Measurements from ENCODE around the gene PCSK5. TPM values are rescaled to one million over a fixed set of nuclear protein-coding genes. Genes with fewer than 3 reads are reported as not detected.
A peak's percentile ranks its signal among the peaks of the same experiment; 100 is the strongest.

The PCSK5 gene
- total RNA-seq, 8 experiments from 2014 or later: 1.8 to 21.4 (median 4.9) TPM

DNA sequence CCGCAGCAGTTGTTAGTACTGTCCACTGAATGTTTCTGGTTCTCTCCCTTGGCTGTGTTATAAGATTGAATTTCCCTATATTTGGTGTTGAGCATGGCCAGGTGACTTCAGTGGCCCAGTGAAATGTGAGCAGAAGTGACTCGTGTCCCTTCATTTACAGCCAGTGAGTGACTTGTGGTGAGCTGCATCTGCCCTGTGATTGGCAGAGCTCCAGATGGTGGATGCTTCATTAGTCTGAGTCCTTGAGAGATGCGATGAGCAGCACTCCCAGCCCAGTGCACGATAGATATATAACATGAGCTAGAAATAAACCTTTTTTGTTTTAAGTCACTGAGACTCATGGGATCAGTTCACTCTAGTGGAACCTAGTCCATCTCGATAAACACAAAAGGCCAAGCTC, 19.3 kb downstream of the PCSK5 start:
- WGBS, 10 experiments: 33 to 97% (median 83%) methylated on average over 1 to 5 of the region's 5 CpGs; no CpG with 5 or more reads in 2 of the 10 experiments
- peak in 2 of 8 experiments; percentile 20 to 46 for ATAC-seq (replicated peaks in 6 of 8)
- in situ Hi-C loops (cut with MboI; ENCODE audit: low pct_unique_long_range_greater_than_20kb in 2 of 9, low sequenced_read_pairs in 9 of 9, unreplicated experiment in 9 of 9): no loop called here
- Histone ChIP-seq H3K4me3 (no peak overlapping the region), H3K27ac (no peak overlapping the region), H3K4me1 (replicated peaks in 1 of 2) (no peaks in the 10 kb centered on the region)

DNA sequence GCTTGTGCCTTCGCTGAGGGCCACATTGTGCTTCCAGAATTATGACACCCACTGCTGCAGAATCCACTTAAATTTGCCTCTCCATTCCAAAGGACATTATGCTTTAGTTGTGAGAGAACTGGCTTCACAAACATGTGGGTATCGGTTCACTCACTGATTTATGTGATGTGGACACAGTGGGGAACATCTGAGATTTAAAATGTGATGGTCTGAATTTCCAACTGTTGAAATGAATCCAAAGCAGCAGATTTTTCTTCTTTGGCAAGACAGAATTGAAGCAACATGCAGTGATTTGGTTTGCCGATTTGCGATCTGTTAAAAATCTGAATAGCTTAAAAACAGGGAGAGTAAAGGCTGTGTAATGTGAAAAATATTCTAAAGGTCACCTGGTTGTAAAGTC, 20.3 kb downstream of the PCSK5 start:
- Histone ChIP-seq H3K4me1 (replicated peaks in 1 of 2) (no peaks in the 10 kb centered on the region), H3K27ac (no peak overlapping the region), H3K4me3 (no peak overlapping the region)
- WGBS, 10 experiments: 7 to 90% (median 73%) methylated on average over 1 to 4 of the region's 4 CpGs; no CpG with 5 or more reads in 1 of the 10 experiments
- in situ Hi-C loops (cut with MboI; ENCODE audit: low pct_unique_long_range_greater_than_20kb in 2 of 9, low sequenced_read_pairs in 9 of 9, unreplicated experiment in 9 of 9): no loop called here
- no peak for ATAC-seq (replicated peaks in 6 of 8)

DNA sequence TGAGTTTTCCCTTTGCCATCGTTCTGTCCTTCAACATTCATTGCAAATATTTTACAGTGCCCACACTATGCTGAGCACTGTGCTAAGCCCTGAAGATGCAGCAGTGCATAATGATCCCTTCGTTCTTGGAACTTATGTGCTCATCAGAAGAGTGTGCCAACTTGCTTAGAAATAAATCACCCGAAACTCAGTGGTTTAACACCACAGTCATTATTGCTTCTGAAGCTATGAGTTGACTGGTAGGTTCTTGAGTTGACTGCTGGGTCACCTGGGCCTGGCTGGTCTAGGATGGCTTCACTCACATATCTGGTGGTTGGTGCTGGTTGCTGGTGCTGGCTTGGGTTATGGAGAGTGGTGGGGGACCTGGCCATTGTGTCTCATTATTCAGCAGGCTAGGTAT, 20.9 kb downstream of the PCSK5 start:
- Histone ChIP-seq H3K4me3 (no peak overlapping the region), H3K27ac (no peak overlapping the region), H3K4me1 (replicated peaks in 1 of 2) (no peaks in the 10 kb centered on the region)
- no peak for ATAC-seq (replicated peaks in 6 of 8)
- in situ Hi-C loops (cut with MboI; ENCODE audit: low pct_unique_long_range_greater_than_20kb in 2 of 9, low sequenced_read_pairs in 9 of 9, unreplicated experiment in 9 of 9): no loop called here
- WGBS, 10 experiments: 45 to 100% (median 82%) methylated on average over 1 to 3 of the region's 3 CpGs; no CpG with 5 or more reads in 1 of the 10 experiments

DNA sequence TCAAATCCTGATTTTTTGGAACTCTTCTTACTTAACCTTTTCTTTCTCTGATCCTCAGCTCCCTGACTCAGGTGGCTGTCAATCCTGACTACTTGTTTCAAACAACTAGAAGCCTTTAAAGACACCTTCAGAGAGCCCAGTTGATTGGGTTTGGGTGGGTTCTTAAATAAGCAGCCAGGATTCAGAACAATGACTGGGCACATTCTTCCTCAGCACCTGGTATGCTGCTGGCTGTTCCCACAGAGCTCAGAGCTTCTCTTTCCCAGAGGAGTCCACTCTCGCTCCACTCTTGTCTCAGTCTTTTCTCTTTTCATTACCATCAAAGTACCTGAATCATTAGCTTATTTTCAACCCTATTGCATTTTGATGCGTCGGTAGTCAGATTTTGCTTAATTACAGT, 22.5 kb downstream of the PCSK5 start:
- Histone ChIP-seq H3K27ac (no peak overlapping the region), H3K4me1 (replicated peaks in 1 of 2) (no peaks in the 10 kb centered on the region), H3K4me3 (no peak overlapping the region)
- in situ Hi-C loops (cut with MboI; ENCODE audit: low pct_unique_long_range_greater_than_20kb in 2 of 9, low sequenced_read_pairs in 9 of 9, unreplicated experiment in 9 of 9): no loop called here
- ATAC-seq (replicated peaks in 6 of 8): no peak
- 90 to 100% (median 96%) methylated on average over 1 to 3 of the region's 3 CpGs; no CpG with 5 or more reads in 3 of the 10 experiments for WGBS, 10 experiments

DNA sequence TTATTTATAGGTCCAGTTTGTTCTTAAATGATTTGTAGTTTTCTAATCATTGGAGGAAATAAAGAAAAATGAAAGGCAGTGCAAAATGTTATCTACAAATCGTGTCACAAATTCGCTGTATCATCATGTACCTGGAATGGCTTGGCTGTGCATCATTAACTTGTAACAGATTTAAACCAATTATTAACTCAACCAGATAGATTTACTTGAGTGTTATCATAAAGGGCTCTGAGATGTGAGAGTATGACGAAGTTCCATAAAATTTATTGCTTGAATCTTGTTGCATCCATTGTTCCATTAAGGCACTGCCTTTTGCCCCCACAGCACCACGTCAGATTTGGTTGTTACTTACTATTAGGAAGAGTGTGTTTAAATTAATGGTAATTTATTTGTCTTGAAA, 23.5 kb downstream of the PCSK5 start:
- in situ Hi-C loops (cut with MboI; ENCODE audit: low pct_unique_long_range_greater_than_20kb in 2 of 9, low sequenced_read_pairs in 9 of 9, unreplicated experiment in 9 of 9): no loop called here

DNA sequence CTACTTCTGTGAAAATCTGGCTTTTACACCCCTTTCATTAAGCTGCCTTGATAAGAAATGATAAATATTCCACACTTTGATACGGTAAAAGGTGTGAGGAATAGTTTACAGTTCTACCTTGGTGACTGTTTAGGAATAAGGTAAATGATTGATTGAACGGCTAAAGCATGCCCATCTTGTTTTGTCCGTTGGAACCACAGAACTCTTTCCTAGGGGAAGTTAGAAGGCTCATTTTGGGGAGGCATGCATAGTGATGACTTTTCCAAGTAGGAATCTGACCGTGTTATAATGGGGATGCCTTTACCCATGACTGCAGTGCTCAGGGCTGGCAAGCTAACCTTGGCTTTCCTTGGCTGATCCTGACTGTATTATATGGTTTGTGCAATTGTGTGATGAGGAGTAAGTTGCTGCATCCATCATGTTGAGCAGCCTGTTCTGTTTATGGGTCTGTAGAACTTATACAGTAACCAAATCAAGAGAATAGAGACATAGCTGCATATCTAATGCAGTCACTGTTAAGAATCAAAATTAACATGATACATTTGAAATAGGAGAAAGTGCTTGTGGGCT, 24.5 kb downstream of the PCSK5 start:
- WGBS, 10 experiments: 60 to 100% (median 81%) methylated on average over 1 to 3 of the region's 4 CpGs; no CpG with 5 or more reads in 2 of the 10 experiments
- Histone ChIP-seq H3K27ac (no peak overlapping the region), H3K4me1 (replicated peaks in 1 of 2) (no peaks in the 10 kb centered on the region), H3K4me3 (no peak overlapping the region)
- in situ Hi-C loops (cut with MboI; ENCODE audit: low pct_unique_long_range_greater_than_20kb in 2 of 9, low sequenced_read_pairs in 9 of 9, unreplicated experiment in 9 of 9): no loop called here
- ATAC-seq (replicated peaks in 6 of 8): peak in 3 of 8 experiments; percentile 15 to 39 (median 37)

More for the DNA sequence above, 23.5 kb downstream of the PCSK5 start:
- Histone ChIP-seq H3K27ac (no peak overlapping the region), H3K4me1 (replicated peaks in 1 of 2) (no peaks in the 10 kb centered on the region), H3K4me3 (no peak overlapping the region)
- ATAC-seq (replicated peaks in 6 of 8): no peak
- WGBS, 10 experiments: 78 to 100% (median 87%) methylated on average over 1 to 4 of the region's 4 CpGs

DNA sequence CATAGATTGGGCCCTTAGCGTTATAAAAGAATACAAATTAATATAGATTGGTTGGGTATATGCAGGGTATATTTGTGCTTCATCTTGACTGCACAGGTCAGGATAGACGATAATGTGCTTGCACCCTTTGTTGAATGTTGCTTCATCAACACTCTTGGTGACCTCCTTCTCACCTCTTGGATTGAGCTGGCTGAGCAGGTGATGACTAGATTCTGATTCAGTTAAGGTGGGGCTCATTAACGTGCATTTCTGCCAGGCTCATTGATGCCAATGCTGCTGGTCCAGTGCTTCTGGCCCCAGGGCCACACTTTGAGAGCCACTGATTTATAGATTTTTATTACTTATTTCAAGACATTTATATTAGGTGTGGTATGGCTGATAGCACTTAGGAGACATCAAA, 27.7 kb downstream of the PCSK5 start:
- Histone ChIP-seq H3K4me3 (no peak overlapping the region), H3K4me1 (replicated peaks in 1 of 2) (no peaks in the 10 kb centered on the region), H3K27ac (no peak overlapping the region)
- ATAC-seq (replicated peaks in 6 of 8): no peak
- in situ Hi-C loops (cut with MboI; ENCODE audit: low pct_unique_long_range_greater_than_20kb in 2 of 9, low sequenced_read_pairs in 9 of 9, unreplicated experiment in 9 of 9): no loop called here
- WGBS, 10 experiments: 42 to 100% (median 90%) methylated on average over 1 to 3 of the region's 3 CpGs

DNA sequence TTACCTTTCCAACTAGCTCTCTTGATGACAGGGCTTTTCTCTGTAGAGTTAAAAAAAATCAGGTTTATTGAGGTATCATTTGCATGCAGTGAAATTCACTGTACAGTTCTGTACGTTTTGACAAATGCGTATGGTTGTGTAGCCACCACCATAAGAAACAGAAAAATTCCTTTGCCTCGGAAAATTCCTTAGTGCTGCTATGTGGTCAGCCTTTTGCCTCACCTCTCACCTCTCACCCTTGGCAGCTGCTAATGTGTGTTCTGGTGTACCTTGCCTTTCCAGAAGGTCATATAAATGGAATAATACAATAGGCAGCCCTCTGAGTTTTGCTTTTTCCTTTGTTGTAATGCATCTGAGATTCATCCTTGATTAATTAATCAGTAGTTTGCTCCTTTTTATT, 28.4 kb downstream of the PCSK5 start:
- Histone ChIP-seq H3K4me3 (no peak overlapping the region), H3K27ac (no peak overlapping the region), H3K4me1 (replicated peaks in 1 of 2) (no peaks in the 10 kb centered on the region)
- WGBS, 10 experiments: 76 to 100% (median 95%) methylated on average over 1 to 3 of the region's 3 CpGs; no CpG with 5 or more reads in 2 of the 10 experiments
- ATAC-seq (replicated peaks in 6 of 8): no peak
- in situ Hi-C loops (cut with MboI; ENCODE audit: low pct_unique_long_range_greater_than_20kb in 2 of 9, low sequenced_read_pairs in 9 of 9, unreplicated experiment in 9 of 9): no loop called here

DNA sequence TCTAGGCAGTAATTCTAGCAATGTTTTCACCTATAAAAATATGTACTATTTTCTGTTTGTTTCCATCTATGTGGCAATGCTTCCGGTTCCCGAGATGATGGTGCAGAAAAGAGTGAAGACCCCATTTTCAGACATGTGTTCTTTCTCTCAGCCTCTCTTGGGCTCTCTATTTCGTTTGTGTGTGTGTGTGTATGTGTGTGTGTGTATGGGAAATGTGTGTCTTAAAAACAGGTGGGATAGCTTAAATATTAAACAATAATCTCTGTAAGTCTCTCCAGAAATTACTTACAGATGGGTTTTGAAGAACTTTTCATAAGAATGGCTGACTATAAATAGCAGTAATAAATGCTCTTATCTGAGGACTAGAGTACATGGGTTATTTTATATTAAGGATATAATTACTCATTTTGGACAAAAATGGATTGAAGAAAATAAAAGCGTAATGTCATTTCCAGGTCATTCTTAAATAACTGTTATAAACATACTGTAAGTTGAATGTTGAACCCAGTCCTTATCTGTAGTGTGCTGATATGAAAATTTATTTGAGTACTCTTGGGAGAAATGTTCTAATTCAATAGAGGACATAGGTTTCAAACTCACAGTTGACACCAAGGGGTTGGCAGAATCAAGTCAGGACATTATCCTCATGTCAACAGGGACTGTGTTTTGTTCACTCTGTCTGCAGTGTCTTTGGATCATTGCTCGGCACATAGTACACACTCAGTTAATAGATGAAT, 31.1 kb downstream of the PCSK5 start:
- Histone ChIP-seq H3K27ac (no peak overlapping the region), H3K4me3 (no peak overlapping the region), H3K4me1 (replicated peaks in 1 of 2) (no peaks in the 10 kb centered on the region)
- WGBS, 10 experiments: 58 to 100% (median 89%) methylated on average over 1 to 5 of the region's 5 CpGs
- ATAC-seq (replicated peaks in 6 of 8): no peak
- in situ Hi-C loops (cut with MboI; ENCODE audit: low pct_unique_long_range_greater_than_20kb in 2 of 9, low sequenced_read_pairs in 9 of 9, unreplicated experiment in 9 of 9): no loop called here

DNA sequence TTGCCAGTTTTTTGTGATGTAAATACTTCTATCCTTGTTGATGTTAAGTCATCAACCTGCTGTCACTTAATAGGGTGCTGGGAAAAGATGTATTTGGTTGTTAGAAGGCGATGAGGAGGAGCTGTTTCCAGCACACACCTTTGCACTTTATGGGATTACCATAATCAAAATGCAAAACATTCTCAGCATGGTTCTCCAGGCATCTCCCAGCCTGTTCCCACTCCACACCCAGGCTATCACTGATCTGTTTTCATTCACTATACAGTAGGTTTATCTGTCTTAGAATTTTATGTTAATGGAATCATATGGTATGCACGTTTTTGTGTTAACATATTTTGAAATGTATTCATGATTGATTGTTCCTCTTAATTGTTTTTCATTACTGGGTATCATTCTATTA, 35.9 kb downstream of the PCSK5 start:
- H3K4me3 ChIP-seq: no peak overlapping the region
- H3K27ac ChIP-seq: no peak overlapping the region
- peaks cover 0 to 3% of the 10 kb centered on the region in 2 donors for H3K4me1 ChIP-seq (replicated peaks in 1 of 2)
- in situ Hi-C loops (cut with MboI; ENCODE audit: low pct_unique_long_range_greater_than_20kb in 2 of 9, low sequenced_read_pairs in 9 of 9, unreplicated experiment in 9 of 9): loop anchor here in 1 of 9 experiments (25.0 kb wide), 1 partner anchor 136 kb away; no protein-coding TSS in a partner anchor
- ATAC-seq (replicated peaks in 6 of 8): peak in 2 of 8 experiments; percentile 66 to 74
- WGBS, 10 experiments: 0 to 39% (median 5%) methylated on average over 1 to 2 of the region's 2 CpGs; no CpG with 5 or more reads in 2 of the 10 experiments

DNA sequence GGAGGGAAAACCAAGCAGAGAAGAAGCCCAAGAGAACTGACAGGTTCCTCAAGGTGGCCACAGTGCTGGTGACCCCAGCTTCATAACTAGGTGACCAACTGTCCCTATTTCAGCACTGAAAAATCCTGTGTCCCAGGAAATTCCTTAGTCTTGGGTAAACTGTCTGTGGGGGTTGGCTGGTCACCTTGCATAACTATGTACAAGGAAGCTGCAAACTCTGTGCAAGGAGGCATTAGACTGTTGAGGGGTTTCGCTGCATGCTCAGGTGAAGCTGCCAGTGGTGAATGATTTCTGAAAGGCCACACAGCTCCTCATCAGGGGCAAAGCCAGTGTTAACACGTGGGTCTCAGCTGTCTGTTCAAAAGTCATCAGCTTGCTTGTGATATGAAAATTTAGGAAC, 36.9 kb downstream of the PCSK5 start:
- H3K4me1 ChIP-seq (replicated peaks in 1 of 2): peaks cover 0 to 3% of the 10 kb centered on the region in 2 donors
- in situ Hi-C loops (cut with MboI; ENCODE audit: low pct_unique_long_range_greater_than_20kb in 2 of 9, low sequenced_read_pairs in 9 of 9, unreplicated experiment in 9 of 9): loop anchor here in 1 of 9 experiments (25.0 kb wide), 1 partner anchor 135 kb away; no protein-coding TSS in a partner anchor
- no peak overlapping the region for H3K4me3 ChIP-seq
- no peak for ATAC-seq (replicated peaks in 6 of 8)
- no peak overlapping the region for H3K27ac ChIP-seq
- WGBS, 10 experiments: 17 to 100% (median 54%) methylated on average over 1 to 2 of the region's 2 CpGs; no CpG with 5 or more reads in 6 of the 10 experiments

DNA sequence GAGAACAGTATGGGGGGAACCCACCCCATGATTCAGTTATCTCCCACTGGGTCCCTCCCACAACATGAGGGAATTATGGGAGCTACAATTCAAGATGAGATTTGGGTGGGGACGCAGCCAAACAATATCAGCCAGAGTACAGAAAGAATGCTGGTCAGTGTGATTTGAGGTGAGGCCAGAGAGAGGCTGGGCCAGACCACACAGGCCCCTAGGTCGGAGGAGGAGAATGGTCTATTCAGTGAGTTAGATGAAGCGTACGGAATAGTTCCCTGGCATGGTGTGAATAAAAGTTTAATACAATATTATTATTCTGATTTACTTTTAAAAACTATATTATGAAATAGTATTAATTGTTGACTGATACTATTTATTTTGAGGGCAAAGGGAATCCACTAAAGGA, 39.7 kb downstream of the PCSK5 start:
- in situ Hi-C loops (cut with MboI; ENCODE audit: low pct_unique_long_range_greater_than_20kb in 2 of 9, low sequenced_read_pairs in 9 of 9, unreplicated experiment in 9 of 9): loop anchor here in 2 of 9 experiments (10.0 to 25.0 kb wide), 2 partner anchors 65 to 132 kb away; no protein-coding TSS in a partner anchor
- 67 to 100% (median 88%) methylated on average over 1 to 4 of the region's 4 CpGs; no CpG with 5 or more reads in 5 of the 10 experiments for WGBS, 10 experiments
- ATAC-seq (replicated peaks in 6 of 8): peak in 2 of 8 experiments; percentile 58 to 59
- no peak overlapping the region for H3K4me3 ChIP-seq
- H3K27ac ChIP-seq: no peak overlapping the region
- peaks cover 0 to 3% of the 10 kb centered on the region in 2 donors for H3K4me1 ChIP-seq (replicated peaks in 1 of 2)

DNA sequence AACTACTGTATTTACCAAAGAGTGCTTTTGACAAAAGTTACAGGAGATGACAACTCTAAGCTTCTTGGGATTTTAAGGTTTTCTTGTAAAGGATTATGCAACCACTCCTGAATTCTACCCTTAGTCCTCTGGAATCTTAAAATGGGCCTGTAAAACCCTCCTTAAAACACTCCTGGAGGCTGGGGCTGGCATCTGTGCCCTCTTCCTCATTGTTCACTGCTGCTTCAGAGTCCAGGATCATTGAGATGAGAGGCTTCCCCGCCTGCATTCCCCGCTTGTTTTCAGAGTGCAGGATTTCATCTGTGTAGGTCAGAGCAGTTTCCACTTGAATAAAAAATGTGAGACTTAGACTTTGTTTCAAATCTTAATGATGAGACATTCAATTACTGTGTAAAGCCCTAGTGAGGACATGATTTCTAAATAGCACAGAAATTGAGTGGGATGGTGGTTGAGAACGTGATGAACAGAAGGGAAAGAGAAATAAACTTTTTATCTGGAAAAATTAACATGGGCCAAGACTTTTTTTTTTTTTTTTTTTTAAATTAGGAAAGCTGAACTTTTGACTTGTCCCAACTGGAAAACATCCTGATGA, 40.4 kb downstream of the PCSK5 start:
- peak in 3 of 8 experiments; percentile 16 to 33 (median 33) for ATAC-seq (replicated peaks in 6 of 8)
- in situ Hi-C loops (cut with MboI; ENCODE audit: low pct_unique_long_range_greater_than_20kb in 2 of 9, low sequenced_read_pairs in 9 of 9, unreplicated experiment in 9 of 9): loop anchor here in 2 of 9 experiments (10.0 to 25.0 kb wide), 2 partner anchors 64 to 131 kb away; no protein-coding TSS in a partner anchor
- Histone ChIP-seq H3K4me1 (replicated peaks in 1 of 2) (peaks cover 0 to 3% of the 10 kb centered on the region in 2 donors), H3K4me3 (no peak overlapping the region), H3K27ac (no peak overlapping the region)
- WGBS, 10 experiments: 11 to 87% (median 56%) methylated on average over 1 to 3 of the region's 3 CpGs; no CpG with 5 or more reads in 1 of the 10 experiments

Data from motor neuron (in vitro differentiated cells).